CD14-positive monocyte (primary cell): ENCODE data around the gene IDNK. TPM values are rescaled to one million over a fixed set of nuclear protein-coding genes. Genes with fewer than 3 reads are reported as not detected.
A peak's percentile ranks its signal among the peaks of the same experiment; 100 is the strongest.
"Not testable (repeated sequence)": the region's sequence is repeated elsewhere in the genome, so short reads cannot be mapped to it uniquely, and the experiment has no call there.

Source experiments
- DNase-seq, 3 donors: peaks; one replicate each; pipeline ENCODE4 v3.0.0-alpha.2; 2011 to 2022
- H2AFZ ChIP-seq: 2 replicates; pipeline ENCODE4 v1.6.0; 2012; ENCODE audit warnings: mild to moderate bottlenecking, low read depth, low read length, inconsistent platforms; ENCODE audit not compliant: insufficient read depth, poor library complexity, severe bottlenecking
- H3K27ac ChIP-seq, 2 donors: 1 replicate in 1 of 2; 2 replicates in 1 of 2; pipeline ENCODE4 v1.5.1; 2012 to 2013; ENCODE audit warnings: low read length in 2 of 2, control low read depth in 1 of 2, inconsistent platforms in 1 of 2, low read depth in 1 of 2, mild to moderate bottlenecking in 1 of 2
- H3K27me3 ChIP-seq, 2 donors: one replicate each; pipeline versions ENCODE4 v1.6.0 to v1.6.1; 2011 to 2013; ENCODE audit warnings: low read length in 2 of 2; ENCODE audit not compliant: control insufficient read depth in 2 of 2, insufficient read depth in 2 of 2
- H3K36me3 ChIP-seq, 2 donors: replicated peaks in 1 of 2; 1 replicate in 1 of 2; 2 replicates in 1 of 2; pipeline versions ENCODE4 v1.5.1 to v1.6.1; 2012 to 2013; ENCODE audit warnings: low read length in 2 of 2, control low read depth in 1 of 2, inconsistent platforms in 1 of 2, mild to moderate bottlenecking in 1 of 2; ENCODE audit not compliant: insufficient read depth in 2 of 2, control insufficient read depth in 1 of 2
- H3K4me1 ChIP-seq, 2 donors: 1 replicate in 1 of 2; 2 replicates in 1 of 2; pipeline versions ENCODE4 v1.5.1 to v1.6.1; 2012 to 2013; ENCODE audit warnings: low read length in 2 of 2, control low read depth in 1 of 2, inconsistent platforms in 1 of 2, mild to moderate bottlenecking in 1 of 2, moderate library complexity in 1 of 2; ENCODE audit not compliant: insufficient read depth in 2 of 2, control insufficient read depth in 1 of 2
- H3K4me2 ChIP-seq: replicated peaks from 2 replicates; pipeline ENCODE3; 2012; ENCODE audit warnings: low read length, moderate library complexity, mild to moderate bottlenecking; ENCODE audit not compliant: poor library complexity, severe bottlenecking; ENCODE audit errors: extremely low read depth
- H3K4me3 ChIP-seq, 3 experiments: fragments of 200-600 bp in 1 of 3; sonication (generic) in 1 of 3; replicated peaks in 1 of 3; 1 replicate in 2 of 3; 2 replicates in 1 of 3; pipeline ENCODE4 v1.5.1; 2011 to 2013; ENCODE audit warnings: low read length in 3 of 3, mild to moderate bottlenecking in 3 of 3, control low read depth in 2 of 3, low read depth in 2 of 3, inconsistent platforms in 1 of 3, moderate library complexity in 1 of 3
- H3K79me2 ChIP-seq: 2 replicates; pipeline ENCODE4 v1.6.0; 2012; ENCODE audit warnings: mild to moderate bottlenecking, control low read depth, inconsistent platforms, low read length, moderate library complexity; ENCODE audit not compliant: insufficient read depth
- H3K9ac ChIP-seq: 2 replicates; pipeline ENCODE4 v1.6.0; 2017; ENCODE audit warnings: low read length, mild to moderate bottlenecking; ENCODE audit not compliant: insufficient read depth, poor library complexity, severe bottlenecking
- H3K9me3 ChIP-seq, 2 donors: replicated peaks in 1 of 2; 1 replicate in 1 of 2; 2 replicates in 1 of 2; pipeline versions ENCODE4 v1.5.1 to v1.6.1; 2012 to 2013; ENCODE audit warnings: low read length in 2 of 2, control low read depth in 1 of 2; ENCODE audit not compliant: control insufficient read depth in 1 of 2, insufficient read depth in 1 of 2
- H4K20me1 ChIP-seq: 2 replicates; pipeline ENCODE4 v1.6.0; 2012; ENCODE audit warnings: mild to moderate bottlenecking, low read length, control low read depth, moderate library complexity; ENCODE audit not compliant: insufficient read depth
- H3K27ac Mint-ChIP-seq, 7 donors: one replicate each; pipeline ENCODE4 v1.8.0; 2020; ENCODE audit warnings: mild to moderate bottlenecking in 7 of 7, mixed read lengths in 7 of 7, moderate library complexity in 6 of 7, inconsistent platforms in 2 of 7
- H3K27me3 Mint-ChIP-seq, 3 donors: one replicate each; pipeline ENCODE4 v1.8.0; 2021 to 2022; ENCODE audit warnings: low read depth in 3 of 3, mild to moderate bottlenecking in 3 of 3, mixed read lengths in 3 of 3, moderate library complexity in 3 of 3, inconsistent platforms in 1 of 3
- H3K36me3 Mint-ChIP-seq, 2 donors: one replicate each; pipeline ENCODE4 v1.8.0; 2020; ENCODE audit warnings: mixed read lengths in 2 of 2, inconsistent platforms in 1 of 2, mild to moderate bottlenecking in 1 of 2
- H3K4me1 Mint-ChIP-seq: one replicate; pipeline ENCODE4 v1.8.0; 2020; ENCODE audit warnings: mild to moderate bottlenecking, mixed read lengths
- H3K4me3 Mint-ChIP-seq, 2 donors: one replicate each; pipeline ENCODE4 v1.8.0; 2020; ENCODE audit warnings: mild to moderate bottlenecking in 2 of 2, mixed read lengths in 2 of 2, moderate library complexity in 1 of 2
- H3K9me3 Mint-ChIP-seq, 7 donors: one replicate each; pipeline ENCODE4 v1.8.0; 2020 to 2022; ENCODE audit warnings: mixed read lengths in 7 of 7, mild to moderate bottlenecking in 6 of 7, moderate library complexity in 6 of 7, inconsistent platforms in 2 of 7
- WGBS: methylation state at CpG from one replicate; pipeline ENCODE4 v1.1.5; 2013; ENCODE audit warnings: missing lambda C conversion rate; ENCODE audit not compliant: insufficient coverage; 5-methylcytosine and 5-hydroxymethylcytosine counted together
- intact Hi-C, 2 donors: fragments of 100-400 bp; cut with micrococcal nuclease; formaldehyde crosslinking; loops; one replicate each; pipeline versions ENCODE4 v1.15.0 to v1.15.1; 2023
- polyA plus RNA-seq, 3 donors: library from polyadenylated mRNA; depleted of rRNA in 1 of 3; unstranded in 2 of 3; stranded (reverse) in 1 of 3; fragments of 300-500 nt in 2 of 3; fragments of >200 nt in 1 of 3; fragmentation: Illumina TruSeq in 2 of 3; gene quantifications; 1 replicate in 2 of 3; 2 replicates in 1 of 3; pipeline ENCODE4 v1.2.3, GENCODE V29; 2012 to 2021
- TF ChIP-seq, protein P1 (sequence below): fragments of 200-600 bp; IDR thresholded peaks from one replicate; pipeline ENCODE4 v1.8.0; 2022; ENCODE audit warnings: antibody characterized with exemption, mild to moderate bottlenecking

IDNK gene
- polyA plus RNA-seq, 3 donors: 5.6 to 13.3 (median 10.6) TPM

DNA sequence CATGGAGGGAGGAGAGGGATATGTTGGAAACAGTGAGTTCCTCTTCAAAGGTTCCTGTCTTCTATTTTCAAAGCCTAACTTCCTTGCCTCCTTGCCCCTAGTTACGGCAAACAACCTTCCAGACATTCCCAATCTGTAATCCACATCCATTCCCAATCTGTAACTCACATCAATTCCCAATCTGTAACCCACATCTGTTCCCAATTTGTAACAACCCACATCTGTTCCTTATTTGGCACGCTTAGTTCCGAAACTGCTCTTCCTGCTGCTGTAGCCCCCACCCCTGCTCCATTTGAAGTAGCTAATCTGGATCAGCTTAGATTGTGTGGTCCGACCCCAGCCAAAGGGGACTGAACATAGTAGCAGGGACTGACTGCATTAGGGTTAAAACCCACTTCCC is 23.9 kb upstream of the IDNK start:
- Histone ChIP-seq H3K9me3 (no peaks in the 10 kb centered on the region), H3K79me2 (no peaks in the 10 kb centered on the region), H3K36me3 (no peaks in the 10 kb centered on the region), H2AFZ (peak overlapping the region; percentile 12), H3K27me3 (no peaks in the 10 kb centered on the region), H3K4me1 (peaks cover 14 to 18% of the 10 kb centered on the region in 2 donors), H3K4me3 (peak overlapping the region in 1 of 3 experiments; percentile 31), H3K9ac (no peak overlapping the region), H3K4me2 (peak overlapping the region; percentile 35), H3K27ac (no peak overlapping the region), H4K20me1 (no peaks in the 10 kb centered on the region)
- Mint-ChIP-seq H3K27ac (peak overlapping the region in 1 of 7 donors; percentile 22), H3K27me3 (peaks cover 0 to 3% (median 0%) of the 10 kb centered on the region in 3 donors), H3K9me3 (peaks cover 0 to 2% (median 0%) of the 10 kb centered on the region in 7 donors), H3K36me3 (no peaks in the 10 kb centered on the region), H3K4me1 (peaks cover 16% of the 10 kb centered on the region), H3K4me3 (peak overlapping the region in 1 of 2 donors; percentile 58)
- no peak for DNase-seq
- intact Hi-C loops: no loop called here
- WGBS: 20% methylated on average over 3 of the region's 4 CpGs
- TF ChIP-seq, protein P1, sequence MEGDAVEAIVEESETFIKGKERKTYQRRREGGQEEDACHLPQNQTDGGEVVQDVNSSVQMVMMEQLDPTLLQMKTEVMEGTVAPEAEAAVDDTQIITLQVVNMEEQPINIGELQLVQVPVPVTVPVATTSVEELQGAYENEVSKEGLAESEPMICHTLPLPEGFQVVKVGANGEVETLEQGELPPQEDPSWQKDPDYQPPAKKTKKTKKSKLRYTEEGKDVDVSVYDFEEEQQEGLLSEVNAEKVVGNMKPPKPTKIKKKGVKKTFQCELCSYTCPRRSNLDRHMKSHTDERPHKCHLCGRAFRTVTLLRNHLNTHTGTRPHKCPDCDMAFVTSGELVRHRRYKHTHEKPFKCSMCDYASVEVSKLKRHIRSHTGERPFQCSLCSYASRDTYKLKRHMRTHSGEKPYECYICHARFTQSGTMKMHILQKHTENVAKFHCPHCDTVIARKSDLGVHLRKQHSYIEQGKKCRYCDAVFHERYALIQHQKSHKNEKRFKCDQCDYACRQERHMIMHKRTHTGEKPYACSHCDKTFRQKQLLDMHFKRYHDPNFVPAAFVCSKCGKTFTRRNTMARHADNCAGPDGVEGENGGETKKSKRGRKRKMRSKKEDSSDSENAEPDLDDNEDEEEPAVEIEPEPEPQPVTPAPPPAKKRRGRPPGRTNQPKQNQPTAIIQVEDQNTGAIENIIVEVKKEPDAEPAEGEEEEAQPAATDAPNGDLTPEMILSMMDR: no peak

DNA sequence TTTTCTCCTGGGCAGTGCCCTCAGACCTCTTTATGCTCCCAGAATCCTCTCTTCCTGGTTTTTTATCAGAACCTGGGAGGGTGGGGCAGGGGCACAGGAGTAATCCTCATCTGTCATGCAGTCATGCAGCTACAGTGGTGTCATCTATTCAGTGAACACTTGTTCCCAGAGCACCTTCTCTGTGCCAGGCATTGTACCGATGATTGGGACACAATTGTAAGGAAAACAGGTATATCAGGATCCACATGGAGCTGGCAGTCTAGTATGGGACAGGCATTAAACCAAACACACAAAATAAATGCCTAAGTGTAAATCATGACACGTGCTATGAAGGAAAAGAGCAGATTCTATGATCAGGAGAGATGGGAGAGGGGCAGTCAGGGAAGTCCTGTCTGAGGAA is 21.5 kb upstream of the IDNK start:
- Histone ChIP-seq H4K20me1 (no peaks in the 10 kb centered on the region), H3K4me1 (peaks cover 14 to 18% of the 10 kb centered on the region in 2 donors), H3K79me2 (no peaks in the 10 kb centered on the region), H3K4me2 (no peak overlapping the region), H3K36me3 (no peaks in the 10 kb centered on the region), H3K27me3 (no peaks in the 10 kb centered on the region), H3K4me3 (no peak overlapping the region), H3K27ac (no peak overlapping the region), H3K9ac (no peak overlapping the region), H2AFZ (no peak overlapping the region), H3K9me3 (no peaks in the 10 kb centered on the region)
- peaks cover 16% of the 10 kb centered on the region for H3K4me1 Mint-ChIP-seq
- H3K9me3 Mint-ChIP-seq: peaks cover 0 to 3% (median 0%) of the 10 kb centered on the region in 7 donors
- no peak overlapping the region for H3K4me3 Mint-ChIP-seq
- peak overlapping the region in 1 of 7 donors; percentile 23 for H3K27ac Mint-ChIP-seq
- no peaks in the 10 kb centered on the region for H3K36me3 Mint-ChIP-seq
- no peak for DNase-seq
- H3K27me3 Mint-ChIP-seq: peaks cover 0 to 3% (median 2%) of the 10 kb centered on the region in 3 donors
- intact Hi-C loops: no loop called here
- WGBS: 56% methylated on average over 1 of the region's 2 CpGs
- TF ChIP-seq, protein P1: no peak

DNA sequence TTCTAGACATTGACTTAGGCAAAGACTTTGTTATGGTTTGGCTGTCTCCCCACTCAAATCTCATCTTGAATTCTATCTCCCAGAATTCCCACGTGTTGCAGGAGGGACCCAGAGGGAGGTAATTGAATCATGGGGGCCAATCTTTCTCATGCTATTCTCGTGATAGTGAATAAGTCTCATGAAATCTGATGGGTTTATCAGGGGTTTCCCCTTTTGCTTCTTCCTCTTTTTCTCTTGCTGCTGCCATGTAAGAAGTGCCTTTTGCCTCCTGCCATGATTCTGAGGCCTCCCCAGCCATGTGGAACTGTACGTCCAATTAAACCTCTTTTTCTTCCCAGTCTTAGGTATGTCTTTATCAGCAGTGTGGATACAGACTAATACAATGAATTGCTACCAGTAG is 15.3 kb upstream of the IDNK start:
- H3K27me3 ChIP-seq, H3K79me2 ChIP-seq, H3K4me1 ChIP-seq, H3K9ac ChIP-seq, H3K27ac Mint-ChIP-seq, H3K4me1 Mint-ChIP-seq, intact Hi-C loops, H4K20me1 ChIP-seq, H3K4me3 ChIP-seq, H3K4me2 ChIP-seq, H3K36me3 Mint-ChIP-seq, H2AFZ ChIP-seq, H3K4me3 Mint-ChIP-seq, H3K27ac ChIP-seq, H3K36me3 ChIP-seq: not testable (repeated sequence)
- Mint-ChIP-seq H3K9me3 (peaks cover 12 to 23% (median 16%) of the 10 kb centered on the region in 7 donors), H3K27me3 (peaks cover 6 to 23% (median 13%) of the 10 kb centered on the region in 3 donors)
- peaks cover 0 to 11% of the 10 kb centered on the region in 2 donors for H3K9me3 ChIP-seq
- DNase-seq: peak in 2 of 3 donors; percentile 22 to 38
- WGBS: no CpG with 5 or more reads among the region's 3 CpGs
